Uterus (tissue), 2 donors: ENCODE data around the gene ATAD2B.

ENCODE experiments used
- POLR2A ChIP-seq, 2 donors: fragments of 450-650 bp; IDR thresholded peaks; one replicate each; pipeline ENCODE4 v1.6.1; 2016; ENCODE audit warnings: antibody characterized with exemption in 2 of 2, mild to moderate bottlenecking in 1 of 2, moderate library complexity in 1 of 2
- TF ChIP-seq, protein P1 (sequence below), 4 experiments: fragments of 200-600 bp in 2 of 4; fragments of 450-650 bp in 2 of 4; sonication (generic) in 2 of 4; IDR thresholded peaks; one replicate each; pipeline ENCODE4 v1.5.1; 2016 to 2019; ENCODE audit warnings: antibody characterized with exemption in 4 of 4, mild to moderate bottlenecking in 2 of 4, moderate library complexity in 1 of 4

DNA sequence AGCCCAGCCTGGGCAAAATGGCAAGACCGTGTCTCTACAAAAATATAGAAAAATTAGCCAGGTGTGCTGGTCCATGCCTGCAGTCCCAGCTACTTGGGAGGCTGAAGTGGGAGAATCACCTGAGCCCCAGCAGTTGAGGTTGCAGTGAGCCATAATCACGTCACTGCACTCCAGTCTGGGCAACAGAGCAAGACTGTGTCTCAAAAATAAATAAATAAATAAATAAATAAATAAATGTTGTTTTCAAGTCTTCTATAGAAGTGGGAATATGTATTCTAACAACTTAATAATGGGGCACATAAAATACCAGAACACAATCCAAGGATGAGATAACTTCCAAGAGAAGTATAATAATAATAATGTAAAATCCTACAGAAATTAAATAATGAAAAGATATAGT is 23.9 kb downstream of the ATAD2B start:
- TF ChIP-seq, protein P1, sequence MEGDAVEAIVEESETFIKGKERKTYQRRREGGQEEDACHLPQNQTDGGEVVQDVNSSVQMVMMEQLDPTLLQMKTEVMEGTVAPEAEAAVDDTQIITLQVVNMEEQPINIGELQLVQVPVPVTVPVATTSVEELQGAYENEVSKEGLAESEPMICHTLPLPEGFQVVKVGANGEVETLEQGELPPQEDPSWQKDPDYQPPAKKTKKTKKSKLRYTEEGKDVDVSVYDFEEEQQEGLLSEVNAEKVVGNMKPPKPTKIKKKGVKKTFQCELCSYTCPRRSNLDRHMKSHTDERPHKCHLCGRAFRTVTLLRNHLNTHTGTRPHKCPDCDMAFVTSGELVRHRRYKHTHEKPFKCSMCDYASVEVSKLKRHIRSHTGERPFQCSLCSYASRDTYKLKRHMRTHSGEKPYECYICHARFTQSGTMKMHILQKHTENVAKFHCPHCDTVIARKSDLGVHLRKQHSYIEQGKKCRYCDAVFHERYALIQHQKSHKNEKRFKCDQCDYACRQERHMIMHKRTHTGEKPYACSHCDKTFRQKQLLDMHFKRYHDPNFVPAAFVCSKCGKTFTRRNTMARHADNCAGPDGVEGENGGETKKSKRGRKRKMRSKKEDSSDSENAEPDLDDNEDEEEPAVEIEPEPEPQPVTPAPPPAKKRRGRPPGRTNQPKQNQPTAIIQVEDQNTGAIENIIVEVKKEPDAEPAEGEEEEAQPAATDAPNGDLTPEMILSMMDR (IDR thresholded peaks at IDR 0.05), result no peak
- no peak for TF ChIP-seq POLR2A (IDR thresholded peaks at IDR 0.05)
